Glomerular endothelial cell (primary cell): Measurements from ENCODE around the gene KCNT2. TPM values are rescaled to one million over a fixed set of nuclear protein-coding genes. Genes with fewer than 3 reads are reported as not detected.

Source experiments
- DNase-seq: peaks from one replicate; pipeline ENCODE4 v3.0.0-alpha.2; 2011; ENCODE audit warnings: low read depth, low spot score; ENCODE audit errors: extremely low read depth
- total RNA-seq: library from RNA; depleted of rRNA; stranded (reverse); fragments of >200 nt; gene quantifications from 2 replicates; pipeline ENCODE4 v1.2.3, GENCODE V29; 2015

Gene KCNT2
- total RNA-seq, 1 donor from 2014 or later = 0.41 TPM

- DNase-seq = no peak
Measured at GRCh38 chr1:196454792-196455191, 153.4 kb downstream of the KCNT2 start.

DNA sequence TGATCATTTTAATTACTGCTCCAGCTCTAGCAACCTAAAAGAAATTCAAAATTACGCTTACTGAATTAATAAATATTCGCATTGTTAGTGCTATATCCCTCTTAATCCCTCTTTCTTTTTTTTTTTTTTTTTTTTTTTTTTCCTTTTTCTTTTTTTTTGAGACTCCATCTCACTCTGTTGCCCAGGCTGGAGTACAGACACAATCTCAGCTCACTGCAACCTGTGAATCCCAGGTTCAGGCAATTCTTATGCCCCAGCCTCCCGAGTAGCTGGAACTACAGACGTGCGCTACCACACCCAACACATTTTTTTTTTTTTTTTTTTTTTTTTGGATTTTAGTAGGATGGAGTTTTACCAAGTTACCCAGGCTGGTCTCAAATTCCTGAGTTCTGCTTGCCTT lies 157.1 kb downstream of the KCNT2 start:
- DNase-seq = no peak

- no peak for DNase-seq
Measured at GRCh38 chr1:196450143-196451095, 157.8 kb downstream of the KCNT2 start.

DNA sequence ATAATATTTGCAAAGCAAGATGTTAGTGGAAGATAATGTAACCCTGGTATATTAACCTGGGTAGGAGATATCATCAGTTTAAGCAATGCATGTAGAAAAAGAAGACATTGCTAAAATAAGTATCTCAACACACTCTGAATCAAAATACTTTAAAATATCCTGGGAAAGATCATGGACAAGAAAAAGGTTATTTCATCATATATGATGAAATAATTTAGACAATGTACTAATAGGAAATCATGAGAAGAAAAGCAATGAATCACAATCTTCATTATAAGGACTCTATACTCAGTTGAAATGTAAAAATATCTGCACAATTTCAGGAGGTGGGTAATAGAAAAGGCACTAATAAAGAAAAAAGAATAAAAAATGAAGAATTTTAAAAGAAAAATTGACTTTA lies 158.8 kb downstream of the KCNT2 start:
- no peak for DNase-seq

DNA sequence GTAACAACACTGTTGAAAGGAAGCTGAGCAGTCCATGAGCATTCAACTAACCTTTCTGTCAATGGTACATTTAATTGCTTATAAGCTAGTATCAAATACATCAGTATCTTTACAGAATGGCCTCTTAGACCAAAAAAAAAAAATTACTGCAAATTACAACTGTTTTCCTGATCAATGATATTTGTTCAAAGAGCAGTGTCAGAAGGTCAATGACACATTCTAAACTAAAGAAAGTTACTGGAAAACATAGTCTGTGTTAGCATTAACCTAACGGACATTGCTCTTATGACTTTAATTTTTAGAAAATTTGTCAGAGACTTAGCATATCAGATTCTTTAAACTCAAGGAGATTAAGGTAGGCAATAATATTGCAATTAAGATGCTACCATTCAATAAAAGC lies 162.5 kb downstream of the KCNT2 start:
- DNase-seq = no peak

DNA sequence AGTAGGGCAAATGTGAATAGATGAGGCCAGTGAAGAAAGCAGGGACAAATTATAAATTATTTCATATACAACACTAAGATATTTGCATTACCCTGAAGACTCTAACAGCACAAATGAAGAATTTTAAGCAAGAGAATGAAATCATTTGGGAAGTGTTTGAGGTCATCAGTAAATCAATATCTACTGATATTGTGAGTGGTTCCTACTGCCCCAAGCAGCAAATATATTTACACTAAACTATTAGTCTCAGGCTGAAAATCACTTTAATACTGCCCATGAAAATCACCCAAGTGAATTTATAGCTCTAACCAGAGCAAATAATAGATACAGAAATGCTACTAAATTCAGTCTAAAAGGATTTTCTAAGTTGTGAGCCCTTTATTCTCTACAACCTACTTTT lies 163.6 kb downstream of the KCNT2 start:
- no peak for DNase-seq

- no peak for DNase-seq
Measured at GRCh38 chr1:196442366-196442765, 165.9 kb downstream of the KCNT2 start.

DNA sequence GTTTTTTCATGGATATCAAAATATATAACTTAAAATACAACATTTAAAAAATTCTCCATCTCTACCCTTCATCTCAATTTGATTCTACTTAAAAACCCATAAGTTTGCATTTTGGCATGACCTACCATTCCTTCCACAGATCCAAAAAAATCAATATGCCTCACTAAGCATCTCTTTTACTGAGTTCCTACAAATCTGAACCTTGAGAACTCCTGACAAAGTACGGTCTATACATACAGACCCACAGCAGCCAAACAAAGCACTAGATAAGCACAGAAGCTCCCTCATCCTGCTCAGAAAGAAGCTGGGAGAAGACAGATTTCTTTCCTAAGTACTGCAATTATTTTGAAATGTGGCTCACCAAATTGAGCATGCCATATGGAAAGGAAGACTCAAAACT lies 167.5 kb downstream of the KCNT2 start:
- no peak for DNase-seq

GRCh38 chr1:196438329-196438728 lies 169.9 kb downstream of the KCNT2 start:
- DNase-seq = no peak

- DNase-seq = no peak
Measured at GRCh38 chr1:196437671-196438070, 170.6 kb downstream of the KCNT2 start.

DNA sequence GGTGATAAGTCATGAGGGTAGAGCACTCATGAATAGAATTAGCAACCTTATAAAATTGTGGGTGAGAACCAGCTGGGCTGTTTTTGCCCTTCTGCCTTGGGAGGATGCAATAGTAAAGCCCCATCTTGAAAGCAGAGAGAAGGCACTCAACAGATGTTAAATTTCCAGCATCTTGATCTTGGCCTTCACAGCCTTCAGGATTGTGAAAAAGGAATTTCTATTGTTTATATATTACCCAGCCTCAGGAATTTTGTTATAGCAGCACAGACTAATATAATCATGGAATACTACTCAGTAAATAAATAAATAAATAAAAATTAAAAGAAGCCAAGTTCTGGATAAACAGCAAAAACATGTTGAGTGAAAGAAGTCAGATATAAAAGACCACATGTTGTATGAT lies 175.2 kb downstream of the KCNT2 start:
- no peak for DNase-seq

GRCh38 chr1:196427976-196428734 lies 180.1 kb downstream of the KCNT2 start:
- no peak for DNase-seq

- no peak for DNase-seq
Measured at GRCh38 chr1:196425513-196425912, 182.7 kb downstream of the KCNT2 start.

DNA sequence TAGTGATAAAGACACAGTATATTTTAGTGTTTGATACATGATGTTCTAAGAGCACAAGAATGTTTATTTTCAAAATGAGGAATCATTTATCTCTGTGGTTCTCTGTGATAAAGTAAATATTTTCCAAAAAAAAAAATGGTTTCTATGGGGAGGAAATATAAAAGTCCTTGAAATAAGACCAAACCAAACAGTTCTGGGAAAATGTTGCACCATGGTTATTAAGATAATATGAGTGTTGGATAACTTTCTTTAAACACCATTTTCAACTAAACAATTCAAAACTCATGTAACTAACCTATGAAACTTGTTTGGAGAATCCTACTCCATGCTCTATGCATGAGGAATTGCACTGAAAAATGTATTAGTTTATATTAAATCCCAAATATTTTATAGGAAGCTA lies 184.6 kb downstream of the KCNT2 start:
- no peak for DNase-seq

- no peak for DNase-seq
Measured at GRCh38 chr1:196418772-196419171, 189.5 kb downstream of the KCNT2 start.

- DNase-seq = no peak
Measured at GRCh38 chr1:196415978-196416377, 192.3 kb downstream of the KCNT2 start.

- no peak for DNase-seq
Measured at GRCh38 chr1:196412326-196412725, 195.9 kb downstream of the KCNT2 start.

DNA sequence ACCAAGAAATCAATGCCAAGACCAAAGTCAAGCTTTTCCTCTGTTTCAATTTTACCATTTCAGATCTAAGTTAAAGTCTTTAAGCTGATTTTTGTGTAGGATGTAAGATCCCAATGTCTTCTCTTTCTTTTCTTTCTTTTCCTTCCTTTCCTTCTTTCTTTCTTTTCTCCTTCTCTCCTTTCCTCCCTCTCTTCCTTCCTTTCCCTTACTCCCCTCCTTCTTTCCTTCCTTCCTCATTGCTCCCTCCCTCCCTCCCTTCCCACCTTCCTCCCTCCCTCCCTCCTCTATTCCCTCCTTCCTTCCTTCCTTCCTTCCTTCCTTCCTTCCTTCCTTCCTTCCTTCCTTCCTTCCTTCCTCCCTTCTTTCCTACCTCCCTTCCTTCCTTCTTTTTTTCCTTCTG lies 197.5 kb downstream of the KCNT2 start:
- DNase-seq = no peak

GRCh38 chr1:196409586-196409985 lies 198.7 kb downstream of the KCNT2 start:
- DNase-seq = no peak

DNA sequence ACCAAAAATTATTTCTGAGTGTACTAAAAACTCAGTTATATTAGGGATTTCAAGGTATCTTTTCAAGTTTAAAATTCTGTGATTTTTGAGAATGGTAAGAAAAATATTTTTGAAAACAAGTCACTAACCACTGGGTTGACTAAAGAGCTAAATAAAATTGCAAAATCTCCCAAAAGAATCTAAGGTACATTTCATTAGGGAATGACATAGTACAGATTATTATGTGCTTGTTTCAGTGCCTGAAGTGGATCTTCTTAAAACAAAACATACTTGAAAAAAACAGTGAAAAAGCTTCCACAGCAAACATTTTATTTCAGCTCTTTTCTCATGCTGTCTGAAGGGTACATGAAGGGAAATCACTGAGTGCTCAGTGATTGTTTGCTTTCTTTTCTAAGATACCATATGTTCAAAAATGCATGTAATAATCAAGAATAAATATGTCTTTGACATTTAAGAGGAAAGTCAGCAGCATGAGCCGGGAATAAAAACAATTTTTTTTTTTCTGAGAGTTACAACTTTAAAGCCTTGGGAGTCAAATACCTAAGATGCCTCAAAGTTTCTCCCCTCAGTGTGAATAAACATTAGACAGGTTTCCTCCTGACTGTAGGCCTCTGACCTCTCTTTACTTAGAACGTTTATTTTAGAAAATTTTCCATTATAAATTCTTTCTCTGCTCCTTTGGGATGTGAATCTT lies 200.7 kb downstream of the KCNT2 start:
- no peak for DNase-seq

DNA sequence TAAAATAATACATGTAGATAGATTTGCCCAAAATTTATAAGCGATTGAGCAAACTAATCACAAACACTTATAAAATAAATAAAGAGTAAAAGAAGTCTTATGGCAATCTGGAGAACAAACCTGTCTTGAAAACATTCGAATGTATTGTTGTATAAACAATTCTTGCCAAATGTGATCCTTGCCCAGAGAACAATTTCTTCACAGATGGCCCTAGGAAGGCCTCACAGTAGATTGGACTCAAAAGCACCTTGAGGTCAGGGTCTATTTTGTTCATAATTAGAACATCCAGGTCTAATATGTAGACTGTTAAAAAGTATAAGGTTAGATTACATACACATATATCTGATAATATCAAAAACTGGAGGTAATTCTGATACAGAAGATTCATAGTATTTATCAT lies 202.4 kb downstream of the KCNT2 start:
- no peak for DNase-seq
